GM19238 (cell line): ENCODE results near the gene LIMA1.
"Not testable (repeated sequence)": the region's sequence is repeated elsewhere in the genome, so short reads cannot be mapped to it uniquely, and the experiment has no call there.

ENCODE experiments used
- DNase-seq: peaks from one replicate; pipeline ENCODE4 v3.0.0; 2011; ENCODE audit warnings: low spot score; ENCODE audit not compliant: insufficient read length

LIMA1 gene

GRCh38 chr12:50248411-50248810 lies 34.9 kb downstream of the LIMA1 start:
- DNase-seq: no peak

DNA sequence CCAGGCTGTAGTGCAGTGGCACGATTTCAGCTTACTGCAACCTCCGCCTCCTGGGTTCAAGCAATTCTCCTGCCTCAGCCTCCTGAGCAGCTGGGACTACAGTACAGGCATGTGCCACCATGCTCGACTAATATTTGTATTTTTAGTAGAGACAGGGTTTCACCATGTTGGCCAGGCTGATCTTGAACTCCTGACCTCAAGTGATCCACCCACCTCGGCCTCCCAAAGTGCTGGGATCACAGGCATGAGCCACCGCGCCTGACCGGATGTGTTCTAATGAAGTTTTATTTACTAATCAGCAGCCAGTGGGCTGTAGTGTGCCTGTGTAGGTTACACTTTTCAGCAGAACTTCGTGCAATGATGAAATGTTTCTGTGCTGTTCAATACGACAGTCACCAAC lies 35.7 kb downstream of the LIMA1 start:
- not testable (repeated sequence) for DNase-seq

DNA sequence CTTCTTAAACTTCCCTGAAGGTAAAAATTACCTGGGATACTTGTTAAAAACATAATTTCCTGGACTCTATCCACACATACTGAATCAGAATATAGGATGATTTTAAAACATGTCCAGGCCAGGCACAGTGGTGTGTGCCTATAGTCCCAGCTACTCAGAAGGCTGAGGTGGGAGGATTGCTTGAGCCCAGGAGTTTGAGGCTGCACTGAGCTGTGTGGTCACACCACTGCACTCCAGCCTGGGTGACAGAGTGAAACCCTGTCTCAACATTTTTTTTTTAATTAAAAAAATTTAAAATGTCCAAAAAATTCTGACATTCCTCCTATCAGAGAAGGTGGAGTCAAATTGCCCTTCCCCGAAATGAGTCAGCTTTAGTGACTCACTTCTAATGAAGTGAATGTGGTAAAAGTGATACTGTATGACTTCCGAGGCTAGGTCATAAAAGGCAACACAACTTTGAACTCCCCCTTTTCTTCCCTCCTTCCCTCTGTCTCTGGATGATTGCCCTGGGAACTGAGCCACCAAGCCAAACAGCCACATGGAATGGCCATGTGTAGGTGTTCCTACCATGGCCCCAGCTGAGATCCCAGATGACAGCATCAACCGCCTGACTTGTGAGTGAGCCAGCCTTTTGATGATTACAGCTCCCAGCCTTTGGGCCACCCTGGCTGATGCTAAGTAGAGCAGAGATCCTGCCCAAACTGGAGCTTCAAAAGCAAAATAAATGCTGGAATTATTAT lies 36.3 kb downstream of the LIMA1 start:
- DNase-seq: no peak

- no peak for DNase-seq
Observed at GRCh38 chr12:50246197-50246865, 37.0 kb downstream of the LIMA1 start.

DNA sequence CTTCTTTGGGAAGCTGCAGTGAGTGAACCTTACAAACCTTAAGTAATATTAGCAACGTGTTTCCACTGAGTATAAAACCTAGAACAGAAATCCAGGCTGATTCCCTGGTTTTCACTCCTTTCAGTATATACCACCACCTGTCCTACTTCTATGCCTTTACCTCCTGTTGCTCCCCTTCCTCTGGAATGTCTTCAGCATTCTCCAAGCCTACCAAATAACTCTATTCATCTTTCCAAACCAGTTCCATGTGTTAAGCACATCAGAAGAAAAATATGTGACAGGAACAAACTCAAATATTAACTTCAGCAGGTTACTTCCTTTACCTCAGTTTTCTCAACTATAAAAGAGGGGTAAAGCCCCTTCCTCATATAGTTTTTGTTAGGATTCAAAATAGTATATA lies 39.8 kb downstream of the LIMA1 start:
- no peak for DNase-seq

- DNase-seq: no peak
Observed at GRCh38 chr12:50242751-50243191, 40.5 kb downstream of the LIMA1 start.

- no peak for DNase-seq
Observed at GRCh38 chr12:50241178-50241577, 42.1 kb downstream of the LIMA1 start.

- no peak for DNase-seq
Observed at GRCh38 chr12:50240792-50241114, 42.6 kb downstream of the LIMA1 start.

- DNase-seq: no peak
Observed at GRCh38 chr12:50240096-50240791, 43.1 kb downstream of the LIMA1 start.

- no peak for DNase-seq
Observed at GRCh38 chr12:50239355-50239891, 43.9 kb downstream of the LIMA1 start.

DNA sequence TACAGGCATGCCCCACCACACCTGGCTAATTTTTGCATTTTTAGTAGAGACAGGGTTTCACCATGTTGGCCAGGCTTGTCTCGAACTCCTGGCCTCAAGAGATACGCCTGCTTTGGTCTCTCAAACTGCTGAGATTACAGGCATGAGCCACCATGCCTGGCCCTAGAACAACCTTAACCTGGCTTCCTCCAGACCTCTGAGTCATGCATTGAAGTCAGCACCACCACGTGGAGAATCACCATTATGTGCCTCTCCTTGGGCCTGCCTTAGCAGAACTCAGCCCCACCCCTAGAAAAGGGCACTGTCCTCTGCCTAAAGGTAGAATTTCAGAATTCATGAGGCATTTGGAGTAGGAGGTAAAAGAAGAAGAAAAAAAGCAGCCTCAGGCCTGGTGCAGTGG lies 49.0 kb downstream of the LIMA1 start:
- no peak for DNase-seq

DNA sequence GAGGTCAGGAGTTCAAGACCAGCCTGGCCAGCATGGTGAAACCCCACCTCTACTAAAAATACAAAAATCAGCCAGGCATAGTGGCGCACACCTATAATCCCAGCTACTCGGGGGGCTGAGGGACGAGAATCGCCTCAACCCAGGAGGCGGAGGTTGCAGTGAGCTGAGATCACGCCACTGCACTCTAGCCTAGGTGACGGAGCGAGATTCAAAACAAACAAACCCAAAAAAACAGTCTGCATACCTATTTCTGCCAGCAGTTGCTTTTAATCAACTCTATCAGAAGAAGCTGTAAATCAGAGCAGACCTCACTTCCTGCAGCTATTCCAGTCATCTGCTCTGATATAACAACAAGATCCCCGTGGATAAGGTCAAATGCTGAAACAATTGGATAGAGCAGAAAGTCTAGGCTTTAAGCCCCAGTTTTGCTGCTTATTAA lies 50.5 kb downstream of the LIMA1 start:
- no peak for DNase-seq

DNA sequence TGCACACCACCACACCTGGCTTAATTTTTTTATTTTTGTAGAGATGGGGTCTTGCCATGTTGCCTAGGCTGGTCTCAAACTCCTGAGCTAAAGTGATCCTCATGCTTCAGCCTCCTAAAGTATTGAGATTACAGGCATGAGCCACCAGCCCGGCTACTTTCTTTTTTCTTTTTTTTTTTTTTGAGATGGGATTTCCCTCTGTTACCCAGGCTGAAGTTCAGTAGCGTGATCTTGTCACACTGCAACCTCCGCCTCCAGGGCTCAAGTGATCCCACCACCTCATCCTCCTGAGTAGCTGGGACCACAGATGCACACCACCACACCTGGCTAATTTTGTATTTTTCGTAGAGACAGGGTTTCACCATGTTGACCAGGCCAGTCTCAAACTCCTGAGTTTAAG lies 51.1 kb downstream of the LIMA1 start:
- no peak for DNase-seq

DNA sequence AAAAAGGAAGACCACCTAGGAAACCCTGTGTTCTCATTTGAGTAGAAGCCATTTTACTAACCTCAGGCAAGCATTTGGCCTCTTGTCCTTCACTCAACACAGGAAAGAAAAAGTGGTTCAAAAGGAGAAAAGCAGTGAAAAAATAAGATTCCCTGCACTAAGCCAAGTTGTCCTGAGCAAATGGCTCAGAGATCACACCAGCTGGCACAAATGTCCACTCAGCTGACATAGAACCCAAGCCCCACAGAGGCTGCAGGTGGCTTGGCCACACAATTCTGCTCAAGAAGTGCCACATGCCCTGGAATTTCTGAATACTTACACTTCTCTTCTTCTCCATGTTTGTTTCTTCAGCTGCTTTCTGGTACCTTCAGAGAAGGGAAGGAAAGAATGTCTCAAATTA lies 52.0 kb downstream of the LIMA1 start:
- DNase-seq: no peak

GRCh38 chr12:50230217-50230616 lies 53.1 kb downstream of the LIMA1 start:
- no peak for DNase-seq

GRCh38 chr12:50224026-50224692 lies 59.2 kb downstream of the LIMA1 start:
- DNase-seq: peak; percentile 13

- DNase-seq: peak; percentile 11
Observed at GRCh38 chr12:50222275-50222783, 61.0 kb downstream of the LIMA1 start.

DNA sequence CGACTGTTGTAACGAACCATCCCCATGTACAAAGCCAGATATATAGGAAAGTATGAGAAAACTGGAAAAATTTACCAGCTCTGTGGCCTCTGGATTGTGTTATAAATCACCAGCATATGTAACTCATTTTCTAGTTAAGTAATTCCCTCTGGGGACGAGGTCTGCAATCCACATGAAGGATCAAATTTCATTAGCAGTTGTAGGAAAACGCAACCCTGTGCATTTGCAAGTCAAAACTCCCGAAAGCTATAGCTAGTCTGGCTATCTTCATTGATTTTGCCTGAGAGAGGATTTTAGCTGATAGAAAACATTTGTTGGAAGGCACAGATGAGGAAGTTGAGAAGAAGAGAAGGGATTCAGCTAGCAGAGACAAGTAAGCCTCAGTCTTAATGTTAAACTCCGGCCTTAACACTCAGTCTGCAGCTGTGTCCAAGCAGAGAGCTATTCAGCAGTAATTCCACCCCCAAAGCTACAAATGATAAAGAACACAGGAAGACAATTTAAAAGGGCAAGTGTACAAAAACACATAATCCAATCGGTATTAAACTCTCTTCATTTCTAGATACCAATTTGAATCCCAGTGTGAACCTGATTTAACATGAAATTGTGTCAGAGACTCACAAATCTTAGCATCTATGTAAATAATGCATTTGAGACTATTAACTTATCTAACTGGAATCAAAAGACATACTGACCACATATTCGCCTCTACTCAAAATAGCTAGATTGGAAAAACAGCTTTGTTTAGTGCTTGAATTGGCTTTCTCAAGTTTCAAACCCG lies 61.9 kb downstream of the LIMA1 start:
- DNase-seq: no peak

DNA sequence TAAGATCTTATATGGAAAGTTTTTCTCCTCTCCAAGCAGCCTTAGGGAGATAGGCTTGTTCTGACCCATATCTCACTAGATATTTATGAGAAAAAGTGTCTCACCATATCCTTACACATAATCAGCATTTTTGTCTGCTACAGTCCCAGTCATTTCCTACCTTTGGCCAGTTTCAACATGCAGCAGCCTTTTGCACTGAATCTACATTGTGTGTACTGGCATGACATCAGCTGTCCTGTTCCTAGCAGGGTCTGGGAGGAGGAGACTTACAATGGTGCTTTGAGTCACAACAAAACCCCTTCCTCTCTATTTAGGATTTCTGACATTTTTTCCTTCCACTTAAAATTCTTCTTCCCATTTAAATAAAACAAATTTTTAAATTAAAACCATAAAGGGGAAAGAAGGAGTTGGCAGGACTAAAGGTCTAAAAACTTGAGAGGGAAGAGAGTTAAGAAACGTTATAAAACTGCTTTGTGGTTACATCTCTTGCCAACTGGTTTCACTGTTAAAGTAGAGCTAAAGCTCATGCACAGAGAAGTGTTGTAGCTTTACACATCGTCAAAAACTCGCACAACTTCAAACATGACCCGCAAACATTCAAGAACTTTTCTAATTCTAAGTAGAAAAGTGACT lies 62.8 kb downstream of the LIMA1 start:
- peak; percentile 28 for DNase-seq

GRCh38 chr12:50219544-50219943 lies 63.8 kb downstream of the LIMA1 start:
- DNase-seq: no peak
